GM23338 (cell line): ENCODE measurements around the gene GADD45A.

Experiments
- CREB1 ChIP-seq: fragments of 250-450 bp; sonication (Bioruptor Pico); IDR thresholded peaks from 2 replicates; pipeline ENCODE4 v1.5.0; 2020; ENCODE audit warnings: low read depth, mild to moderate bottlenecking, moderate library complexity
- CTCF ChIP-seq, 2 experiments: fragments of 200-600 bp in 1 of 2; sonication (generic) in 1 of 2; conservative IDR thresholded peaks; 2 replicates each; pipeline versions ENCODE4 v1.5.1 to v1.6.1; 2016 to 2017; ENCODE audit warnings: antibody characterized with exemption in 2 of 2, low read depth in 2 of 2, mild to moderate bottlenecking in 2 of 2, moderate library complexity in 1 of 2
- EZH2phosphoT487 ChIP-seq: fragments of 200-600 bp; sonication (generic); IDR thresholded peaks from one replicate; pipeline ENCODE4 v1.8.1; 2018; ENCODE audit warnings: antibody characterized with exemption; ENCODE audit not compliant: unreplicated experiment
- NANOG ChIP-seq: IDR thresholded peaks from 2 replicates; pipeline ENCODE4 v1.6.1; 2016; ENCODE audit warnings: antibody characterized with exemption, borderline replicate concordance
- POLR2AphosphoS5 ChIP-seq: IDR thresholded peaks from 2 replicates; pipeline ENCODE4 v1.6.1; 2016; ENCODE audit warnings: antibody characterized with exemption, low read depth
- REST ChIP-seq: IDR thresholded peaks from one replicate; pipeline ENCODE4 v1.6.1; 2018; ENCODE audit warnings: antibody characterized with exemption; ENCODE audit not compliant: unreplicated experiment
- STAT1 ChIP-seq: IDR thresholded peaks from one replicate; pipeline ENCODE4 v1.6.1; 2016; ENCODE audit warnings: antibody characterized with exemption; ENCODE audit not compliant: unreplicated experiment
- ZNF331 ChIP-seq: fragments of 250-450 bp; sonication (Bioruptor Pico); IDR thresholded peaks from 2 replicates; pipeline ENCODE4 v1.5.0; 2020; ENCODE audit warnings: low read depth, mild to moderate bottlenecking, moderate library complexity

- TF ChIP-seq CTCF (conservative IDR thresholded peaks at IDR 0.05; ENCODE audit: low read depth in 2 of 2): no peak
- no peak for TF ChIP-seq EZH2phosphoT487
- no peak for TF ChIP-seq POLR2AphosphoS5
- no peak for TF ChIP-seq CREB1 (CRISPR knock-in tag)
- TF ChIP-seq NANOG: no peak
- no peak for TF ChIP-seq STAT1
- TF ChIP-seq ZNF331 (CRISPR knock-in tag): no peak
- no peak for TF ChIP-seq REST
Measured at GRCh38 chr1:67734323-67734690, 49.3 kb downstream of the GADD45A start.
